GM12878 (cell line): ENCODE measurements around the gene BICC1. TPM values are rescaled to one million over a fixed set of nuclear protein-coding genes. Genes with fewer than 3 reads are reported as not detected.

Experiments
- ATAC-seq: fragments of 200-7000 bp; cut with Tn5 transposase; 3 replicates; pipeline ENCODE4 v1.9.1; 2020; ENCODE audit warnings: mild to moderate bottlenecking, moderate library complexity
- BruUV-seq: library from RNA; stranded (reverse); fragments of 400-500 nt; replicated peaks from 2 replicates; lab custom pipeline; 2021; lab: Mats Ljungman, UMichigan
- CTCF ChIA-PET: fragments of 300-600 bp; sonication (Branson Sonifier 250); formaldehyde crosslinking; extraction: SDS; loops from one replicate; lab custom pipeline; 2021; ENCODE audit warnings: inconsistent platforms; lab: Yijun Ruan, JAX
- POLR2A ChIA-PET: fragments of 350-600 bp; formaldehyde crosslinking; extraction: SDS; loops from one replicate; lab custom pipeline; 2021; ENCODE audit warnings: inconsistent platforms; lab: Charles Lee
- RAD21 ChIA-PET: fragments of 300-600 bp; sonication (Branson Sonifier 250); formaldehyde crosslinking; loops from one replicate; lab custom pipeline; 2023; ENCODE audit warnings: antibody characterized with exemption; ENCODE audit not compliant: unreplicated experiment; lab: Charles Lee
- SMC1A ChIA-PET: fragments of 300-600 bp; sonication (Branson Sonifier 250); formaldehyde crosslinking; loops from one replicate; lab custom pipeline; 2023; ENCODE audit not compliant: unreplicated experiment, uncharacterized antibody; lab: Charles Lee
- DNase-seq: peaks from one replicate; pipeline ENCODE4 v3.0.0-alpha.2; 2011; ENCODE audit warnings: low read depth, low spot score
- FAIRE-seq: peaks from 3 replicates; lab custom pipeline; 2011; peaks lifted over from hg19 to GRCh38; lab: Jason Lieb, UNC
- H2AFZ ChIP-seq: 2 replicates; pipeline ENCODE4 v1.6.0; 2011; ENCODE audit warnings: low read depth, low read length, control low read depth; ENCODE audit not compliant: control insufficient read depth
- H3K27ac ChIP-seq: 2 replicates; pipeline ENCODE4 v1.5.1; 2011; ENCODE audit warnings: control low read depth; ENCODE audit not compliant: control insufficient read depth, insufficient read depth
- H3K27me3 ChIP-seq, 2 experiments: replicated peaks in 1 of 2; 2 replicates each; pipeline versions ENCODE4 v1.6.0 to v1.6.1; 2011; ENCODE audit warnings: low read length in 1 of 2; ENCODE audit not compliant: control insufficient read depth in 2 of 2, insufficient read depth in 2 of 2
- H3K36me3 ChIP-seq, 2 experiments: 2 replicates each; pipeline ENCODE4 v1.5.1; 2011; ENCODE audit warnings: low read length in 1 of 2; ENCODE audit not compliant: control insufficient read depth in 2 of 2, insufficient read depth in 2 of 2
- H3K4me1 ChIP-seq: 2 replicates; pipeline ENCODE4 v1.6.1; 2011; ENCODE audit warnings: mild to moderate bottlenecking, low read length, moderate library complexity, mixed read lengths; ENCODE audit not compliant: control insufficient read depth, insufficient read depth
- H3K4me2 ChIP-seq: 2 replicates; pipeline ENCODE4 v1.6.0; 2011; ENCODE audit warnings: control low read depth; ENCODE audit not compliant: control insufficient read depth, insufficient read depth
- H3K4me3 ChIP-seq: fragments of 200-600 bp; sonication (generic); 2 replicates; pipeline ENCODE4 v1.5.1; 2016
- H3K79me2 ChIP-seq: 2 replicates; pipeline ENCODE4 v1.6.0; 2011; ENCODE audit warnings: low read length; ENCODE audit not compliant: control insufficient read depth, insufficient read depth
- H3K9ac ChIP-seq: 2 replicates; pipeline ENCODE4 v1.8.0; 2011; ENCODE audit warnings: low read length, control low read depth, mixed read lengths; ENCODE audit not compliant: control insufficient read depth, insufficient read depth
- H3K9me3 ChIP-seq: replicated peaks from 3 replicates; pipeline ENCODE4 v1.5.1; 2011; ENCODE audit warnings: mild to moderate bottlenecking, low read length; ENCODE audit not compliant: control insufficient read depth, insufficient read depth
- H4K20me1 ChIP-seq: 2 replicates; pipeline ENCODE4 v1.6.0; 2011; ENCODE audit not compliant: control insufficient read depth, insufficient read depth
- CREM ChIP-seq: IDR thresholded peaks from 2 replicates; pipeline ENCODE4 v1.6.1; 2014; ENCODE audit warnings: antibody characterized with exemption, low read depth
- NBN ChIP-seq: fragments of 450-650 bp; IDR thresholded peaks from 2 replicates; pipeline ENCODE4 v1.6.1; 2016
- NRF1 ChIP-seq: conservative IDR thresholded peaks from 2 replicates; pipeline ENCODE4 v1.6.1; 2011; ENCODE audit warnings: mild to moderate bottlenecking, low read depth, low read length, improper control_type of control experiment
- PAX5 ChIP-seq: IDR thresholded peaks from 2 replicates; pipeline ENCODE4 v1.6.1; 2011; ENCODE audit warnings: low read depth, low read length, borderline replicate concordance
- RELB ChIP-seq: fragments of 450-650 bp; IDR thresholded peaks from 2 replicates; pipeline ENCODE4 v1.6.1; 2017; ENCODE audit warnings: low read depth, mild to moderate bottlenecking, moderate library complexity
- YY1 ChIP-seq: IDR thresholded peaks from 2 replicates; pipeline ENCODE4 v1.6.1; 2011; ENCODE audit warnings: low read depth, mild to moderate bottlenecking, low read length
- ZNF592 ChIP-seq: fragments of 450-650 bp; IDR thresholded peaks from 2 replicates; pipeline ENCODE4 v1.6.1; 2017; ENCODE audit warnings: mild to moderate bottlenecking, moderate library complexity
- WGBS: methylation state at CpG from one replicate; pipeline ENCODE4 v1.1.6; 2016; ENCODE audit warnings: low lambda C conversion rate; ENCODE audit not compliant: insufficient replicate concordance, insufficient coverage; ENCODE audit errors: missing lambda C conversion rate; 5-methylcytosine and 5-hydroxymethylcytosine counted together
- in situ Hi-C: fragments of 300-500 bp; cut with MboI; formaldehyde crosslinking; loops from 9 replicates; pipeline ENCODE4 v1.14.3; 2018; ENCODE audit warnings: mixed read lengths
- intact Hi-C: fragments of 100-400 bp; cut with micrococcal nuclease; formaldehyde crosslinking; loops from one replicate; pipeline ENCODE4 v1.14.2; 2022; ENCODE audit not compliant: unreplicated experiment
- polyA plus RNA-seq, 11 experiments: library from polyadenylated mRNA; depleted of rRNA in 4 of 11; unstranded in 6 of 11; stranded (reverse) in 5 of 11; fragments of >200 nt; fragmentation: Nextera tagmentation in 4 of 11; fragmentation: Illumina TruSeq in 1 of 11; extraction: Ambion mirVana in 4 of 11; extraction: Trizol in 1 of 11; gene quantifications; 1 replicate in 1 of 11; 2 replicates in 10 of 11; pipeline versions ENCODE4 v1.2.1 to v1.2.3, GENCODE V29; 2011 to 2016; ENCODE audit warnings: inconsistent platforms in 2 of 11, missing spikeins in 2 of 11, low read depth in 1 of 11
- total RNA-seq, 4 experiments: library from RNA; depleted of rRNA in 3 of 4; stranded (reverse); fragments of >200 nt in 3 of 4; fragmentation: Illumina TruSeq in 1 of 4; extraction: Trizol in 1 of 4; gene quantifications; 2 replicates each; pipeline versions ENCODE4 v1.2.1 to v1.2.3, GENCODE V29; 2013 to 2021
- TF ChIP-seq, protein P1 (sequence below): fragments of 450-650 bp; IDR thresholded peaks from 2 replicates; pipeline ENCODE4 v1.6.1; 2017; ENCODE audit warnings: mild to moderate bottlenecking

The BICC1 gene
- total and polyA plus RNA-seq, 10 of the 15 experiments (the other 5 are each of a cell fraction or from before 2014, with no cell fraction given): 0.01 to 0.10 (median 0.04) TPM; not detected in 5

DNA sequence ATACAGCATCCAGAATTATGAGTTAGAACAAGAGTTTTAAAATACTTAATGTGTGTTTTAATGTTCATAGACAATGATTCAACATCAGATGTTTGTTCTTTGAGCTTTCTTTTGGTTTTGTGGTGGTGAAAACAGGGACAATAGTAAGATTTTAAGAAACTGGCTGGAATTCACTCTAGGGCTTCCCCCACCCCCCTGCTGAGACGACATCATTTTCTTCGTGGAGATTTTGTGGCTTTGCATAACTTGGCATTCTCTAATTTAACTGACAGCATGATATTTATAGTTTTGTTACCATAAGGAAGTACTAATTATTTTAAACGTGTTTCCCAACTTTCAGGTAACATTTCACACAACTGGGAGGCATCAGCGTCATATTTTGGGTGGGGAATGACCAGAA is 184.1 kb downstream of the BICC1 start:
- no peak overlapping the region for H3K4me3 ChIP-seq
- WGBS: 8% methylated on average over 4 of the region's 4 CpGs
- BruUV-seq: no TSS peak
- DNase-seq: no peak
- no peak overlapping the region for H3K27ac ChIP-seq
- H3K4me2 ChIP-seq: no peak overlapping the region
- H3K36me3 ChIP-seq: no peaks in the 10 kb centered on the region
- H2AFZ ChIP-seq: no peak overlapping the region
- TF ChIP-seq ZNF592 (no peak), NRF1 (no peak), PAX5 (no peak), NBN (no peak), YY1 (no peak), RELB (no peak), CREM (no peak)
- TF ChIP-seq, protein P1, sequence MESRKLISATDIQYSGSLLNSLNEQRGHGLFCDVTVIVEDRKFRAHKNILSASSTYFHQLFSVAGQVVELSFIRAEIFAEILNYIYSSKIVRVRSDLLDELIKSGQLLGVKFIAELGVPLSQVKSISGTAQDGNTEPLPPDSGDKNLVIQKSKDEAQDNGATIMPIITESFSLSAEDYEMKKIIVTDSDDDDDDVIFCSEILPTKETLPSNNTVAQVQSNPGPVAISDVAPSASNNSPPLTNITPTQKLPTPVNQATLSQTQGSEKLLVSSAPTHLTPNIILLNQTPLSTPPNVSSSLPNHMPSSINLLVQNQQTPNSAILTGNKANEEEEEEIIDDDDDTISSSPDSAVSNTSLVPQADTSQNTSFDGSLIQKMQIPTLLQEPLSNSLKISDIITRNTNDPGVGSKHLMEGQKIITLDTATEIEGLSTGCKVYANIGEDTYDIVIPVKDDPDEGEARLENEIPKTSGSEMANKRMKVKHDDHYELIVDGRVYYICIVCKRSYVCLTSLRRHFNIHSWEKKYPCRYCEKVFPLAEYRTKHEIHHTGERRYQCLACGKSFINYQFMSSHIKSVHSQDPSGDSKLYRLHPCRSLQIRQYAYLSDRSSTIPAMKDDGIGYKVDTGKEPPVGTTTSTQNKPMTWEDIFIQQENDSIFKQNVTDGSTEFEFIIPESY: no peak
- TF ChIP-seq, all 136 proteins: peak for 0
- intact Hi-C loops (no loop called here), in situ Hi-C loops (no loop called here)
- Histone ChIP-seq H4K20me1 (no peaks in the 10 kb centered on the region), H3K79me2 (no peaks in the 10 kb centered on the region), H3K9me3 (no peaks in the 10 kb centered on the region), H3K4me1 (no peaks in the 10 kb centered on the region), H3K9ac (no peak overlapping the region), H3K27me3 (no peaks in the 10 kb centered on the region)
- FAIRE-seq (no peak), ATAC-seq (no peak)
- ChIA-PET CTCF (no interaction called here), SMC1A (no interaction called here), RAD21 (no interaction called here), POLR2A (no interaction called here)
